A673 (cell line): ENCODE results near the gene TSPAN12.

Experiments
- CTCF ChIP-seq: fragments of 300-800, 200-600 bp; sonication (generic); conservative IDR thresholded peaks from 2 replicates; pipeline ENCODE4 v1.5.1; 2017; ENCODE audit warnings: low read depth, mild to moderate bottlenecking, antibody characterized with exemption, low read length, moderate library complexity, mixed read lengths
- EZH2 ChIP-seq: fragments of 200-600 bp; sonication (generic); IDR thresholded peaks from 2 replicates; pipeline ENCODE4 v1.6.1; 2017; ENCODE audit warnings: borderline replicate concordance, low read depth, mild to moderate bottlenecking, mixed read lengths, antibody characterized with exemption, low read length; ENCODE audit not compliant: poor library complexity, severe bottlenecking

GRCh38 chr7:120831260-120831659 is 26.7 kb downstream of the TSPAN12 start:
- TF ChIP-seq CTCF (no peak), EZH2 (no peak)
